ENCODE results near the gene ABCC12.

ABCC12 gene

GRCh38 chr16:48132696-48133095 is 23.1 kb downstream of the ABCC12 start:
- no peak for DNase-seq (ENCODE audit: low read depth in 2 of 2)

DNA sequence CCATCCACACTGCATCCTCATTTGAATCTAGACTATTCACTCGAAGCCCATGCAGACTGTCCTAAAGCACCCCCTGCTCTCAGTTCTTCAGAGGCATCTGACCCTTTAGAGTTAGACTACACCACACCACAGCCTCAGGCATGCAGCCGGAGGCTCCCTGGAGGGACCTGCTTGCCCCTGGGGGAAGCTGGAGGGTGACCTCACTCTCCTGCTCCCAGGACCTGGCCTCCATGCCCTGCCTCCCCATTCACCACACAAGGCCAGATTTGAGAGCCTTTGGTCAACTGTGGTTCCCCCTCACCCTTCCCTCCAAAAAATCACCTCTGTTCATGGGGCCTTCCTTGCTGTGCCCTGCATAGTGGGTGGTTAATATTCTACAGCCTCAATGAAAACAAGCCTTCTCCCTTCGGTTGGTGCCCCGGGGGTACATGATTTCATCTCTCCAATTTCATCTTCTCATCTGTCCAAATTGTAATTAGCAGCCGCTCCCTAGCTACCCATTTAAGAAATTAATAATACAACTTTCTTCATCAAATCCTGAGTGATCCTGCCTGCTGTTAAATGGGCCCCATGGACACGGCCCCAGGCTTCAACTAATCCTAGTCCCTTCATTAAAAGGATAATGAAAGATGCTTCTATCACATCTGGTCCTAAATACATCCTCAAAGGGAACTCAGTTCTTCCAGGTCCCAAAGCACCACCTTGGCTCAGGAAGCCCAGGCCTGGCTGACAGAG is 24.4 kb downstream of the ABCC12 start:
- no peak for DNase-seq (ENCODE audit: low read depth in 2 of 2)

DNA sequence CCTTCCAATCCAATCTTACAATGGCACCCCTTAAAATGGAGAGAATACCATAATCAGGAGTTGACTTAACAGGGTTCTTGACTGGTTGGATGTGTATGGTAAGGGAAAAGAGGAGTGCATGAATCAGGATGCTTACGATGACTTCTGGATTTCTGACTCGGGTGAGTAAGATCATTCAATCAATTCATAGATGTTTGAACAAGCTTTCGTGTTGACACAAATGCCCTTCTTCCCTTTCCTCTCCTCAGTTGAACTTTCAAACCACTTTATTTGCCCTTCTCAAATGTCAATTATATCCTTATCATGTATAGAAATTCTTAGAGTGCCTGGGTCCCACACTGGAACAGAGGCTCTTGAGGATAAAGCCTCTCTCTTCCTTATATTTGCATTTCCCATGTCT is 25.9 kb downstream of the ABCC12 start:
- no peak for DNase-seq (ENCODE audit: low read depth in 2 of 2)

DNA sequence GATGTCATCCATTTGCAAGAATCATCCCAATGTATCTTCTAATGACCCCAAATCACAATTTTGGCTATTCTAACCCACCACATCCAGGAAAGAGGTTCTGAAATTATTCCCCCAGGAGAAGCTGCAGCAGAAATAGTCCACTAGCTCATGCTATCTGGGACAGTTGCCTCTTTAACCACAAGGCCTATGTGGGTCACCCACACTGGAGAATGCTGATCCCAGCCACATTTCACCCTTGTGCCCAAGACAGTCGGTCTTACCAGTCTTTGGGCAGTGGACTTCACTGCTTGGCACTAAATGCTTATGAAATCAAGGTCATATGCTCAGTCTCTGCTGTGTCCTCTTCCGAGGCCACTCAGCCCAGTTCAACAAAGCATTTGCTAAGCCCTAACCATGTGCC is 27.0 kb downstream of the ABCC12 start:
- no peak for DNase-seq (ENCODE audit: low read depth in 2 of 2)

GRCh38 chr16:48126801-48127644 is 28.8 kb downstream of the ABCC12 start:
- no peak for DNase-seq (ENCODE audit: low read depth in 2 of 2)

- DNase-seq (ENCODE audit: low read depth in 2 of 2) = no peak
These were observed 29.9 kb downstream of the ABCC12 start for GRCh38 chr16:48125888-48126287.

- no peak for DNase-seq (ENCODE audit: low read depth in 2 of 2)
These were observed 31.5 kb downstream of the ABCC12 start for GRCh38 chr16:48124266-48124665.

GRCh38 chr16:48123104-48123788 is 32.5 kb downstream of the ABCC12 start:
- DNase-seq (ENCODE audit: low read depth in 2 of 2) = peak; percentile 44 to 64

GRCh38 chr16:48121276-48121675 is 34.5 kb downstream of the ABCC12 start:
- no peak for DNase-seq (ENCODE audit: low read depth in 2 of 2)

DNA sequence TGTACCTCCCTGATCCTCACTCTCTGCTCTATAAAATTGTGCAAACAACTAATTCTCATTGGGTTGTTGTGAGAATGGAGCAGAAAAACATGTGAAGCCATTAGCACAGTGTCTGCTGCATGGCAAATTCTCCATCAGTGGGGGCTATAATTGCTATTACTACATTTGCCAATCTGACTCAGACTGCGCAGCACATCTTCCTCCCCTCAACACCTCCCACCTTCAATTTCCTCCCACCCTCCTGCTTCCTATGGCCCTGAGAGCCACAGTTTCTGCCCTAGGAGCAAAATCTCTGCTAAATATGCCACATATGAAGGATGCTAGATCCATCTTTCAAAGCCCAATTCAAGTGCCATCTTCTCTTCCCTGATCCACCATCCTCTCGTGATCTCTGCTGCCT is 37.0 kb downstream of the ABCC12 start:
- no peak for DNase-seq (ENCODE audit: low read depth in 2 of 2)

- peak; percentile 30 to 46 for DNase-seq (ENCODE audit: low read depth in 2 of 2)
These were observed 38.3 kb downstream of the ABCC12 start for GRCh38 chr16:48117217-48118105.

- DNase-seq (ENCODE audit: low read depth in 2 of 2) = no peak
These were observed 40.5 kb downstream of the ABCC12 start for GRCh38 chr16:48115299-48115698.

DNA sequence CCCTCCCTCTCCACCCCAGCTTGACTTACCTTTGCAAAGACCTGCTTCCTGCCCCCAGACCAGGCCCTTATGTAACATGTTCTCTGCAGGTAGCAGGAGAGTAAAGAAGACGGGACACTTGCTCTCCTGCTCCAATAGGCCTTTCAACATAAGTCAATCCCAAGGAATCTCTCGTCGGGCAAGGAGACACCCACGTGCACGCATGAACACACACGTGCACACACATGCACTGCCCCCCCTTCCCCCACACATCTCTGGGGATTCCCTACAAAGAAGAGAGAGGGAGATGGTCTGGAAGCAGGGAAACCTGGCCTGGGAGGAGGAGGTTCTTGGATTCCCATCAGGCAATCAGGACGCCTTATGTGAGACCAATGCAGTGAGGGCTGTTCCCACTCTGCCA is 41.4 kb downstream of the ABCC12 start:
- no peak for DNase-seq (ENCODE audit: low read depth in 2 of 2)

- no peak for DNase-seq (ENCODE audit: low read depth in 2 of 2)
These were observed 42.3 kb downstream of the ABCC12 start for GRCh38 chr16:48113471-48113870.

GRCh38 chr16:48113001-48113400 is 42.8 kb downstream of the ABCC12 start:
- no peak for DNase-seq (ENCODE audit: low read depth in 2 of 2)

GRCh38 chr16:48112600-48112999 is 43.2 kb downstream of the ABCC12 start:
- DNase-seq (ENCODE audit: low read depth in 2 of 2) = no peak

DNA sequence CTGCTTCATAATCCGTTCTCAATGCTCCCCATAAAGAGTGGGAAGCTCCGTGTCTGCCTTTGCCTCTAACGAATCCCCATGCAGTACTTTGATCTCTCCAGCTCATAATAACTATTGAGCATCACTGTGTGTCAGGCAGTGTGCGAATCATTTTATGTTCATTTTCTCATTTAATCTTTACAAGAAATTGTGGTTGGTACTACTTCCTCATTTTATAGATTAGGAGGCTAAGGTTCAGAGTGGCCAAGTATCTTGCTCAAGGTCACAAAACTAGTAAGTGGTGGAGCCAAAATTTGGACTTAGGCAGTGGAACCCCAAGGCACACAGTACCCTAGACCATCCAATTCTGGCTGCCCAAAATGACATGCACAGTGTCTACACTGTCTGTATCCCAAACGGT is 44.8 kb downstream of the ABCC12 start:
- no peak for DNase-seq (ENCODE audit: low read depth in 2 of 2)

DNA sequence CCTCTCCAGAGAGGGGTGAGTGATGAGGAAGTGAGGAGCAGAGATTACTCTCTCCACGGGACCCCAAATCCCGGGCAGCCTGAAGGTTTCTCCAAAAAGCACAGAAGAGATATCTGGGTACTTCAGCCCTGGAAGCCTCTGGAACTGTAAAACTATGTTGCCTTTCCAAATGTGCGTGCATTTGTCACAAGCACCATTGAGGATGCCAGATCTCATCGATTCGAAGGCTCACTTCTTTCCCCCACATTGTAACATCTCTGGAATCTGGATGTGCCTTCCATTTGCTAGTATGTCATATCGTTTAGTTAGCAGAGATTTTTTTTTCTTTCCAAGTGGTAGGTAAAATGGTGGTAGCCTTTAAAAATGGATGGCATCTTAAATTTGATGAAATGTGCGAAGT is 45.8 kb downstream of the ABCC12 start:
- no peak for DNase-seq (ENCODE audit: low read depth in 2 of 2)

GRCh38 chr16:48109475-48109874 is 46.3 kb downstream of the ABCC12 start:
- no peak for DNase-seq (ENCODE audit: low read depth in 2 of 2)

GRCh38 chr16:48106446-48106845 is 49.3 kb downstream of the ABCC12 start:
- DNase-seq (ENCODE audit: low read depth in 2 of 2) = no peak
